HG03097 (cell line): ENCODE measurements around the gene SLC1A2.

Experiments used
- ATAC-seq: cut with Tn5 transposase; IDR thresholded peaks from one replicate; pipeline ENCODE4 v1.9.1; 2021; ENCODE audit not compliant: unreplicated experiment, low FRiP score

Gene SLC1A2

DNA sequence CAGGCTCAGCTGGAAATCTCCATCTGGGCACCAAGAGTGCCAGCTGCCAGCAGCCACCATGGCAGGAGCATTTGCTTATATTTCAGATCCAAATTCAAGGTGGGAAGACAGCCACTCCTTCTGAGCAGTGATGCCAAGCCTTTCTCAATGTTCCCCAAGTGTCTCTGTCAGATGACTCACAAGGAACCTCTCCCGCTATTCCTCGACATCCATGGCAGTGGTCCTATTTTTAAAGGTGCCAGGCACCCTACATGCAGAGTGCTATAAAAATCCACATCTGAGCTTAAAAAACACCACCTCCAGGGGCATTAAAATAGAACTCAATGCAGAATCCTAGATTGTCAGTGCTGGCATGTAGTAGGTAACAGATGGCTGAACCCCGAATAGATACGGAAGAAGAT lies 112.1 kb downstream of the SLC1A2 start:
- no peak for ATAC-seq

DNA sequence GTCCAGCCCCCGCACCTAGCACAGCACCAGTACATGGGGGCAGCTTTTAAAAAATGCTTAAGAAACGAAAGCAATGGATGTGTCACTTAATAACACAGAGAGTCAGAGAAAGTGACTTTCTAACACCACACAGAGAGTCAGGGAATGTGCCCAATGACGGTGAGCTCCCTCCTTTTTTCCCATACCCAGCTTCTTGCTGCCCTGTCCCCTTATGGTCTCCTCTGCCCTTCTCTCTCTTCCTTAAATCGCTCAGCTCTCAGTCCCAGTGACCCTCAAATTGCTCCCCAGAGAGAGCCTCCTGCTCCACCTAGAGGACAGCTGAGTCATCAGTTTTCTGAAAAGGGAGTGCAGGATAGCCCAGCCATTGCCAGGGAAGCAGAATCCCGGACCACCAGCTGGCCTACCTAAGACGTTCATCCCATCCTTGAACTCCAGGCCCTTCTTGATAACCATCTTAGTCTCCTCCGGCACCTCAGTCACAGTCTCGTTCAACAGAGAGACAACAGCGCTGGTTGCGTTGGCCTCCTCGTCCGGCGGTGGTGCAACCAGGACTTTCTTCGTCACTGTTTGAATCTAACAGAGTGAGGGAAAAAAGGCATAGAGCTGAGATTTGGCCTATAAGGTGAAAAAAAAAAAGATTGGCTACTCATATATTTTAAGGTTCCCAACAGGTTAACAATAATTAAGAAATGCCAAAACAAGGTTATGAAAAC lies 113.5 kb downstream of the SLC1A2 start:
- ATAC-seq: no peak

- ATAC-seq: no peak
These were observed 114.4 kb downstream of the SLC1A2 start for GRCh38 chr11:35304900-35305460.

DNA sequence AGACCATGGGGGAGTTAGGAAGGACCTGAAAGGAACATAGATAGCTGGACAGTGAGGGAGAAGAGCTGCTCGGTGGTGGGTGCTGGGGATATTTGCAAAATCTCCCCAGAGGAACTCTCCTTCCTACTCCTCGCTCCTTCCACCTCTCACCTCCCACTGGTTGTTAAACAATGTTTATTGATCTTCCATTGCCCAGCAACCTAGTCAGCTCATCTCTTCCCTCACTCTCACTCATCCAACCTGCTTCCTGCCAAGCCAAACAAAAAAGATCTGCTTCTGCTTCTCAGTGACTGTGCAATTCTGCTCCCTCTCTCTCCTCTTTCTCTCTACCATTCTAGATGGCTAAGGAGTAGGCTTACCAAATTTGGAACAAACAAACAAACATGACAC lies 115.0 kb downstream of the SLC1A2 start:
- no peak for ATAC-seq

DNA sequence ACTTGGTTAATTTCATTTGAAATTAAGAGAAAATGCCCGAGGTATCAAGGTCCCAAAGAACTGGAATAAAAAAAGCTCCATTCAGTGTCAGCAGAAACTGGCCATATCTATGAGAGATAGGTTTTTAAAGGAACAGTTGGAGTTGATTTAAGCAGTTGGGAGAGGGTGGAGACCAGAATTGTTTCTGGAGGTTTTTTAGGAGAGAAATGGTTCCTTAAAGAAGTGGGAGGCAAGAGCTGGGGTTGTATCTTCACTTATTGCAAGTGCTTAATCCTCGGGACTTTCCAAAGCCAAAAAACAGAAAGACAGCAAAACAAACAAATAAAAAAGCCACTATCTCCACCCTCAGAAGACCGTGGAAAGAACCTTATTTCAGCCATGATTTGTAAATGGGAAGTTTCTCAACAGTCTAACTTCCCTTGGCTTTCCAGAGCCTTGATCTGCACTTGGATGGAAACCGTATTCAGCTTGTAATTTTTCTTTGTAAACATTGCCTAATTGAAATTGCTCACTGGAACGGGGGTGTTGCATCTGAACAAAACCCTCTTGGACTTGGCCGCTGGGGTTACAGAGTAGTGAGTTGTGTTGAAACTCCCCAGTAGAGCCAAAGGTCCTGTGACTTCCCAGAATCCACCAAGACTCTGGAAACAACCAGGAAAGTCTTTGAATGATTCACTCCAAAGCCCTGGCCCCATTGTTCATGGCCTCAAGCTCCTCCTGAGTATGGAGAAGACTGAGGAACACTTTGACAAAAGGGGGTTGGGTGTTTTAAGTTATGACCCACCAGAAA lies 115.6 kb downstream of the SLC1A2 start:
- ATAC-seq: no peak

DNA sequence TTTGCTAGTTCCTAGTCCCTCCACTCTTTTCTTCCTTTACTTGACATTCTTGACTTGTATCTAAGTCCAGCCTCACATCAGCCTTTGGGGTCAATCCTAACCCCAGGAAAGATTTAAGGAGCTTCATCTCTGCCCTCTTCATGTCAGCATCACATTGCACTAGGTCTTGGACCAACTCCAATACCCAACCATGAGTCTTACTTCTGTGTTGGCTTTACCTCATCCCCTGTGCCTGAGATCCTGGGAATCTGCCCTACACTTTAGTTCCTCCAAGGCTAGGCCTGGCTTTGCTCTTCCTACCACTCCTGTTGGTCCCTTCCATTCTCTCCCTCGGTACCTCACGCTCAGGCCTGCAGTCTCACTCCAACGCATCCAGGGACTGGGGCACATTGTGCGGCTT lies 117.0 kb downstream of the SLC1A2 start:
- no peak for ATAC-seq

- ATAC-seq: no peak
These were observed 121.0 kb downstream of the SLC1A2 start for GRCh38 chr11:35298369-35298768.

DNA sequence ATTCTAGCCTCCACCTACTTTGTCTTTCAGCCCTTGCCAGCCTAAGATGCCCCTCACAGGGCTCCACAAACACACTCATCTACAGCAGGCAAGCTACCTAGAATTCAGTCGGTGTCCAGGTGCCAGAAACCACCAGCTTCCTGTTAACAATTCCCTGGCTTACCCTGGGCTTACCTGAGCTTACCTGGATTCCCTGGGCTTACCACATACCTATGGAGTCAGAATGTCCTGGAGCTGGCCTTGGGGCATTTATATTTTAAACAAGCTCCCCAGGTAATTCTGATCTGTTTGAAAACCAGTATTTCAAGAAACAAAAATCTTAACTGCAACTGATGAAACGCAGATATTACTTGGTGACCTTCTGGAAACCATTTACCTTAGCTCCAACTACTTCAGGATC lies 123.6 kb downstream of the SLC1A2 start:
- ATAC-seq: no peak

- no peak for ATAC-seq
These were observed 125.7 kb downstream of the SLC1A2 start for GRCh38 chr11:35293699-35294098.

DNA sequence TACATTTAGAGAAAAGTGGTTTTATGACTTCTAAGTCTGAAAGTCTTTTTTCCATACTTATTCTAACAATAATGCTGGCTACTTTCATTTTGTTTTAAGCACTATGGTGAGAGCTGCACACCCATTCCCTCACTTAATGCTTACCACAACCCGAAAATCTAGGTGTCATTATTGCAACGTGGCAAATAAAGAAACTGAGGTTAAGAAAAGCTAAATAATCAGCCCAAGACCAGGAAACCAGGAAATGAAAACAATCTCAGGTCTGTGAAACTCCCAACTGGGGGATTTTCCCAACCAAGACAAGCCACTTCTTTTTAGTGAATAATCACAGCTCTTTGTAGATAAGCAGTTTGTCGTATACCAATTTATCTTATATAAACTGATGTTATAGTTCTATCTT lies 126.3 kb downstream of the SLC1A2 start:
- ATAC-seq: no peak

DNA sequence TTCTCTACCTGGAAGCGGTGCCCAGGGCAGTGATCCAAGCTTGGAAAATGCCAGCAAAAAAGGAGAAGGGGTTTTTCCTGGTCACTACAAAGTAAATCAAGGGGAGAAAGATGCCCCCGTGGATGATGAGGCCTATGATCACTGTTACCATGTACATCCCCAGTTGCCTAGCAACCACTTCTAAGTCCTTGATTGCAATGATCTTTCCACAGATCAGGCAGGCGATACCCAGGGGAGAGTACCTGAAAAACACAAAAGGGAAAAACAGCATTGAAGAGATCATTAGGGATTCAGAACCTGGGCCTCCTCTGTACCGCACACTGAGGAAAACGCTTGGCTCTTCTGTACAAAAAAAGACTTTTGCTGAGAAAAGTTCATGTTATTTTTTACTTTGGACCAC lies 127.1 kb downstream of the SLC1A2 start:
- ATAC-seq: no peak

GRCh38 chr11:35290876-35291275 lies 128.5 kb downstream of the SLC1A2 start:
- ATAC-seq: no peak

DNA sequence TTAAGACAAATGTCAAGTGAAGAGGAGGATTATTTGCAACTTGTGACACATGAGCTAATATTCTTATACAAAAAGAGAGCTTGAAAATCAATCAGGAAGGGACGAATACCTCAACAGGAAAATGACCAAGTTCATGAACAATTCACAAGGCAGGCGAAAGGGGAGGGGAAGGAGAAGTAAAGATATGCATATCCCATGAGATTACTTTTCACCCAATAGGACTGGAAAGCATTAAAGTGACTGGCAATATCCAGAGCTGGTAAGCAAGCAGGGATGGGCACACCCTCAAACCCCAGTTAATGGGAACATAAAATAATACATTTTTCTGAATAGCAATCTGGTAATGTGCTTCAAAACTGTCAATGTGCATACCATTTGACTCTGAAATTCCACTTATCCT lies 129.5 kb downstream of the SLC1A2 start:
- no peak for ATAC-seq

GRCh38 chr11:35288817-35289541 lies 130.4 kb downstream of the SLC1A2 start:
- ATAC-seq: no peak

GRCh38 chr11:35288309-35288708 lies 131.0 kb downstream of the SLC1A2 start:
- no peak for ATAC-seq

- ATAC-seq: no peak
These were observed 131.9 kb downstream of the SLC1A2 start for GRCh38 chr11:35287344-35287890.

DNA sequence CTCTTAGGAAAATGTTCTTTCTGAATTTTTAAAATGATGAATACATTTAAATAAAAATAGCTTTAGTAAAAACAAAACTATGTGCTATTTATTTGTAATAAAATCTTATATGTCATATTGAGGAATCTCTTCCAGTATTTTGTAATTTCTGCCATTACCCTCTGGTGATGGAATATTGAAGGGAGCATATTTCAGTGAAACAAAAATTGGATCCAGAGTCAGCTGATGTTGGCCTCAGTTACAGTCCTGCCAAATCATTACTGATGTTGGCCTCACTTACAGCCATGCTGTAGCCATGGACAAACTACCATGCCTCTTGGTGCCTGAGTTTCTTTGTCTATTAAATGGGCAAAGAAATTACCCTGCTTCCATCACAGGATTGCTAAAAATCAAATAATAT lies 133.2 kb downstream of the SLC1A2 start:
- ATAC-seq: no peak

DNA sequence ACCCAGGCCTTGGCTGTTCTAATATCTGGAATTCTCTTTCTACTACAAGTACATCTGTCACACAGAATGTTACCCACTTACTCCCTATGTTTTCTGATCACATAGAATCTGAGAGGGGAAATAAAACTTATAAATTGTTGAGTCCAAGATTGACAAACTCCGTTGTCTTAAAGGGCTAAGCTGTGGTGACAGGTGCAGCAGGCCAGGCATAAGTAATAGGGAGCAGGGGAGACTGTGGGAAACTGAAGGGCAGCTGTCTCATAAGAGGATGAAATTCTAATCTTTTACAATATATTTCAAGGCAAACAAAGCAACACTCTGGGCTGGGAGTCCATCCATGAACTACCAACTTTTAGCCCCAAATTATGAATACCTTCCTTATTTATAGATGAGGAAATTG lies 133.9 kb downstream of the SLC1A2 start:
- ATAC-seq: no peak

GRCh38 chr11:35282221-35282882 lies 137.0 kb downstream of the SLC1A2 start:
- ATAC-seq: no peak

DNA sequence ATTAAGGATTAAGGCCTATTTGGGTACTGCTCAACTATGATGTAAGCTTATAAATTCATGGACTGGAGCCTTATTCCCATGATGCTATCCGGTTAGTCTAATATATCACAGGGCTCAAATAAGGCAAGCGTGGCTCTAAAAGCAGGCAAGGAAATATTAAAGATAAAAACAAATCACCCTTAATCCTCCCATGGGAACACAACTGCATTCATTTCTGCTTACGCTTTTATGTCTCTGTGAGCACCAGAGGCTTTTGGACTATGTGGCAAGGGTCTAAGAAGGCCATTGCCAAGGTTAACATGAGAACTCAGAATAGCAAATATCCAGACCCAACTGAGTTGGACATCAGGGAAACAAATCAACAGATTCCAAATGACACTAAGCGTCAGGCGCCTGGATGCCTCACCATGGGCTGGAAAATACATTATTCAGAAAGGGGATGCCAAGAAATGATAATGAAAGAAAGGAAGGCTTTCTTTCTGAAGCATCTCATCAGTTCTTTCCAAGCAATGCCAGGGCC lies 138.1 kb downstream of the SLC1A2 start:
- ATAC-seq: no peak
